ENCODE results near the gene ANKH.
A peak's percentile ranks its signal among the peaks of the same experiment; 100 is the strongest.

Gene ANKH

GRCh38 chr5:14853685-14854084, 17.9 kb downstream of the ANKH start:
- no peak overlapping the region for H2AK5ac ChIP-seq (ENCODE audit: low read length)
- peaks cover 16% of the 10 kb centered on the region for H3K4me1 ChIP-seq (ENCODE audit: control insufficient read depth, low read depth, low read length)
- no peak overlapping the region for H3K27ac ChIP-seq (ENCODE audit: low read depth, low read length)
- no peaks in the 10 kb centered on the region for H3K79me1 ChIP-seq (ENCODE audit: low read length)
- H3K4ac ChIP-seq (ENCODE audit: low read depth, low read length) = no peak overlapping the region
- H3K27me3 ChIP-seq (ENCODE audit: insufficient read depth, low read length, poor library complexity) = no peaks in the 10 kb centered on the region
- H2BK120ac ChIP-seq (ENCODE audit: low read depth, low read length) = no peak overlapping the region
- no peak overlapping the region for H3K56ac ChIP-seq (ENCODE audit: low read length)
- no peak overlapping the region for H3K23ac ChIP-seq (ENCODE audit: low read length)
- H3K36me3 ChIP-seq (ENCODE audit: control insufficient read depth, insufficient read depth, low read length) = no peaks in the 10 kb centered on the region
- WGBS (ENCODE audit: extremely low coverage, insufficient coverage, low lambda C conversion rate) = no CpG with 5 or more reads among the region's 4 CpGs
- H2BK15ac ChIP-seq (replicated peaks; ENCODE audit: low read depth) = no peak overlapping the region
- H4K8ac ChIP-seq (ENCODE audit: low read depth, low read length) = no peak overlapping the region
- no peaks in the 10 kb centered on the region for H3K79me2 ChIP-seq (ENCODE audit: control insufficient read depth, insufficient read depth, low read length)
- H2BK5ac ChIP-seq (ENCODE audit: low read length) = no peak overlapping the region
- no peak overlapping the region for H3K4me3 ChIP-seq (ENCODE audit: low read length)
- no peak overlapping the region for H4K5ac ChIP-seq (ENCODE audit: low read length)
- no peak overlapping the region for H3K18ac ChIP-seq (ENCODE audit: low read length)
- no peak overlapping the region for H3K9ac ChIP-seq (ENCODE audit: low read length)
- H3K4me2 ChIP-seq (ENCODE audit: low read length) = no peak overlapping the region
- no peak for DNase-seq

DNA sequence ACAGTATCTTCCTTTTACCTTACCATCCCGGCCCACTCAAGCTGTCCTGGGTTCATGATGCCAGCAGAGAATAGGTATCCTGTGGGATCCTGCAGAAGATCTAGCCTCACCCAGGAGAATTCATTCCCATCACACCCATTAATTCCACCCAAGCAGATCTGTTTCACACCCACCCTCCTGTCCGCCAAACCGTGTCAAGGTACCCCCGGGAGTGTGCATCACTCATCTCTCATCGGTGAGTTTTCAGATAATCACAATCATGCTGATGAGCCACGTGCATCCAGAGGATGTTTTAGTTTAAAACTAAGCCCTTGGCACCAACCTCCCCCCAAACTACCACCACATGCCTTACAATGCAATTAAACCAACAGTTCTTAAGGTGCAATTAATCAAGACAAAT, 18.8 kb downstream of the ANKH start:
- H3K4me1 ChIP-seq (ENCODE audit: control insufficient read depth, low read depth, low read length) = peaks cover 16% of the 10 kb centered on the region
- no CpG with 5 or more reads among the region's 6 CpGs for WGBS (ENCODE audit: extremely low coverage, insufficient coverage, low lambda C conversion rate)

DNA sequence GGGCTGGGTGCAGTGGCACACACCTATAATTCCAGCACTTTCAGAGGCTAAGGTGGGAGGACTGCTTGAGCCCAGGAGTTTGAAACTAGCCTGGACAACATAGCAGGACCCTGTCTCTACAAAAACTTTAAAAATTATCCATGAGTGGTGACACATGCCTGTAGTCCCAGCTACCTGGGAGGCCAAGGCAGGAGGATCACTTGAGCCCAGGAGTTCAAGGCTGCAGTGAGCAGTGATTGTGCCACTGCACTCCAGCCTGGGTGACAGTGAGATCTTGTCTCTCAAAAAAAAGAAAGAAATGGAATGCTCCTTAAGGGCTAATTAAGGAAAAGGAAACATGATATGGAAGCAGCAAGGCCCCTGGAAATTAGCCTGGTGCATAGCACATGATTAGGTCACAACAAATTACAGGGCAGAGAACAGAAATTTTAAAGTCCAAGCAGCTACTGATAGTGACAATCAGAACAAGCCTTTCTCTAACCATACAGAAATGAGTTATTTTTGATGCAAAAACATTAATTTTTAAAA, 19.5 kb downstream of the ANKH start:
- no peak overlapping the region for H3K9ac ChIP-seq (ENCODE audit: low read length)
- no peaks in the 10 kb centered on the region for H3K27me3 ChIP-seq (ENCODE audit: insufficient read depth, low read length, poor library complexity)
- H2AK5ac ChIP-seq (ENCODE audit: low read length) = no peak overlapping the region
- H3K18ac ChIP-seq (ENCODE audit: low read length) = no peak overlapping the region
- H3K79me1 ChIP-seq (ENCODE audit: low read length) = no peaks in the 10 kb centered on the region
- H3K4me3 ChIP-seq (ENCODE audit: low read length) = no peak overlapping the region
- H3K36me3 ChIP-seq (ENCODE audit: control insufficient read depth, insufficient read depth, low read length) = no peaks in the 10 kb centered on the region
- no peak overlapping the region for H4K8ac ChIP-seq (ENCODE audit: low read depth, low read length)
- no peak overlapping the region for H2BK120ac ChIP-seq (ENCODE audit: low read depth, low read length)
- no peak overlapping the region for H3K23ac ChIP-seq (ENCODE audit: low read length)
- peaks cover 16% of the 10 kb centered on the region for H3K4me1 ChIP-seq (ENCODE audit: control insufficient read depth, low read depth, low read length)
- no peak overlapping the region for H2BK5ac ChIP-seq (ENCODE audit: low read length)
- no peak overlapping the region for H3K4ac ChIP-seq (ENCODE audit: low read depth, low read length)
- no peak for DNase-seq
- H4K5ac ChIP-seq (ENCODE audit: low read length) = no peak overlapping the region
- no peak overlapping the region for H3K56ac ChIP-seq (ENCODE audit: low read length)
- no peaks in the 10 kb centered on the region for H3K79me2 ChIP-seq (ENCODE audit: control insufficient read depth, insufficient read depth, low read length)
- no peak overlapping the region for H3K27ac ChIP-seq (ENCODE audit: low read depth, low read length)
- H2BK15ac ChIP-seq (replicated peaks; ENCODE audit: low read depth) = no peak overlapping the region
- no peak overlapping the region for H3K4me2 ChIP-seq (ENCODE audit: low read length)

More for the DNA sequence above, 18.8 kb downstream of the ANKH start:
- no peak overlapping the region for H3K27ac ChIP-seq (ENCODE audit: low read depth, low read length)
- H2BK15ac ChIP-seq (replicated peaks; ENCODE audit: low read depth) = no peak overlapping the region
- H3K79me2 ChIP-seq (ENCODE audit: control insufficient read depth, insufficient read depth, low read length) = no peaks in the 10 kb centered on the region
- no peak overlapping the region for H4K8ac ChIP-seq (ENCODE audit: low read depth, low read length)
- no peak overlapping the region for H4K5ac ChIP-seq (ENCODE audit: low read length)
- no peak overlapping the region for H2BK5ac ChIP-seq (ENCODE audit: low read length)
- H3K36me3 ChIP-seq (ENCODE audit: control insufficient read depth, insufficient read depth, low read length) = no peaks in the 10 kb centered on the region
- no peak overlapping the region for H3K4me3 ChIP-seq (ENCODE audit: low read length)
- no peak overlapping the region for H3K4me2 ChIP-seq (ENCODE audit: low read length)
- DNase-seq = no peak
- H3K56ac ChIP-seq (ENCODE audit: low read length) = no peak overlapping the region
- H3K27me3 ChIP-seq (ENCODE audit: insufficient read depth, low read length, poor library complexity) = no peaks in the 10 kb centered on the region
- no peak overlapping the region for H2AK5ac ChIP-seq (ENCODE audit: low read length)
- H3K4ac ChIP-seq (ENCODE audit: low read depth, low read length) = no peak overlapping the region
- no peak overlapping the region for H2BK120ac ChIP-seq (ENCODE audit: low read depth, low read length)
- H3K9ac ChIP-seq (ENCODE audit: low read length) = no peak overlapping the region
- H3K79me1 ChIP-seq (ENCODE audit: low read length) = no peaks in the 10 kb centered on the region
- H3K23ac ChIP-seq (ENCODE audit: low read length) = no peak overlapping the region
- H3K18ac ChIP-seq (ENCODE audit: low read length) = no peak overlapping the region

DNA sequence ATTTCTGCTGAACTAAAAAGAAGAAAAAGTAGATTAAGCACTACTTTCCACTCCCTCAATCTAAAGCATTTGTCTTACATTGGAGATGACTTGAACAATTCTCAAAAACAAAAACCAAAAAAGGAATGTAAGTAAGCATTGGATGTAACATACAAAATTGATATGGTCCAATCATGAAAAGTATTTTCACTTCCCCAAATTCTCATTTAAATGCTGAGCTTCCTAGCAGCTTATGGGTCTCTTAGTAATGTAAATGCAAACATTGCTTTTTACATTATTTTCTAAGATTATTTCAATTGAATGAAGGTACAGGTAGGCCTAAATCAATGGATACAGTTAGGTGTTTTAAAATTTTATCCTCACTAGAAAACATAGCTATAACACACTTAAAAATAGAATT, 20.0 kb downstream of the ANKH start:
- Histone ChIP-seq H4K5ac (ENCODE audit: low read length) (no peak overlapping the region), H2BK5ac (ENCODE audit: low read length) (no peak overlapping the region), H3K9ac (ENCODE audit: low read length) (no peak overlapping the region), H3K56ac (ENCODE audit: low read length) (no peak overlapping the region), H2AK5ac (ENCODE audit: low read length) (no peak overlapping the region), H3K79me2 (ENCODE audit: control insufficient read depth, insufficient read depth, low read length) (no peaks in the 10 kb centered on the region), H4K8ac (ENCODE audit: low read depth, low read length) (no peak overlapping the region), H3K4me1 (ENCODE audit: control insufficient read depth, low read depth, low read length) (peaks cover 16% of the 10 kb centered on the region), H3K27ac (ENCODE audit: low read depth, low read length) (no peak overlapping the region), H3K27me3 (ENCODE audit: insufficient read depth, low read length, poor library complexity) (no peaks in the 10 kb centered on the region), H2BK120ac (ENCODE audit: low read depth, low read length) (no peak overlapping the region), H3K36me3 (ENCODE audit: control insufficient read depth, insufficient read depth, low read length) (no peaks in the 10 kb centered on the region), H3K23ac (ENCODE audit: low read length) (no peak overlapping the region), H3K79me1 (ENCODE audit: low read length) (no peaks in the 10 kb centered on the region), H3K18ac (ENCODE audit: low read length) (no peak overlapping the region), H3K4ac (ENCODE audit: low read depth, low read length) (no peak overlapping the region), H3K4me2 (ENCODE audit: low read length) (no peak overlapping the region), H3K4me3 (ENCODE audit: low read length) (no peak overlapping the region), H2BK15ac (replicated peaks; ENCODE audit: low read depth) (no peak overlapping the region)
- DNase-seq = no peak

DNA sequence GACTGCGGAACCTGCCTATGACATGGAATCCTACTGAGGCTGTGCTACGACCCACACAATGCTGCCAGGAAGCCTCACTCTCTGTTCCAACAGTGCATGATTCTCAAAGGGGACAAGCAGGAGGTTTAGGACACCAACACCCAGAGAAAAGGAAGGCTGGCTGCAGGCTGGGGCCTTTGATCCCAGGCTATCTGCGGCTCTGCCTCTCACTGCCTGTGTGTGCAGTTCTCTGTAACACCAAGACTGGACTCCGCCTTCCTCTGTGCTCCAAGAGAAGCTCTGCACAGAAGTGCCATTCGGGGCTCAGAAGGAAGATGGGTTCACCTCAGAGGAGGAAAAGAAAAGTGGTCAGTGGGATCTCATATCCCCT, 20.5 kb downstream of the ANKH start:
- Histone ChIP-seq H2BK120ac (ENCODE audit: low read depth, low read length) (no peak overlapping the region), H3K27me3 (ENCODE audit: insufficient read depth, low read length, poor library complexity) (no peaks in the 10 kb centered on the region), H3K36me3 (ENCODE audit: control insufficient read depth, insufficient read depth, low read length) (no peaks in the 10 kb centered on the region), H2AK5ac (ENCODE audit: low read length) (no peak overlapping the region), H3K79me1 (ENCODE audit: low read length) (no peaks in the 10 kb centered on the region), H4K5ac (ENCODE audit: low read length) (no peak overlapping the region), H3K23ac (ENCODE audit: low read length) (no peak overlapping the region), H3K27ac (ENCODE audit: low read depth, low read length) (no peak overlapping the region), H3K56ac (ENCODE audit: low read length) (peak overlapping the region; percentile 65), H2BK15ac (replicated peaks; ENCODE audit: low read depth) (no peak overlapping the region), H3K9ac (ENCODE audit: low read length) (no peak overlapping the region), H3K4ac (ENCODE audit: low read depth, low read length) (no peak overlapping the region), H4K8ac (ENCODE audit: low read depth, low read length) (no peak overlapping the region), H3K79me2 (ENCODE audit: control insufficient read depth, insufficient read depth, low read length) (no peaks in the 10 kb centered on the region), H3K4me1 (ENCODE audit: control insufficient read depth, low read depth, low read length) (peaks cover 16% of the 10 kb centered on the region), H3K4me2 (ENCODE audit: low read length) (no peak overlapping the region), H2BK5ac (ENCODE audit: low read length) (no peak overlapping the region), H3K4me3 (ENCODE audit: low read length) (no peak overlapping the region), H3K18ac (ENCODE audit: low read length) (no peak overlapping the region)
- no peak for DNase-seq
- no CpG with 5 or more reads among the region's 5 CpGs for WGBS (ENCODE audit: extremely low coverage, insufficient coverage, low lambda C conversion rate)

GRCh38 chr5:14850419-14851049, 21.0 kb downstream of the ANKH start:
- no peak overlapping the region for H3K4ac ChIP-seq (ENCODE audit: low read depth, low read length)
- H3K56ac ChIP-seq (ENCODE audit: low read length) = peak overlapping the region; percentile 65
- H3K4me3 ChIP-seq (ENCODE audit: low read length) = no peak overlapping the region
- H3K4me1 ChIP-seq (ENCODE audit: control insufficient read depth, low read depth, low read length) = peaks cover 16% of the 10 kb centered on the region
- H3K36me3 ChIP-seq (ENCODE audit: control insufficient read depth, insufficient read depth, low read length) = no peaks in the 10 kb centered on the region
- no peak overlapping the region for H4K8ac ChIP-seq (ENCODE audit: low read depth, low read length)
- no peak overlapping the region for H3K4me2 ChIP-seq (ENCODE audit: low read length)
- H3K79me2 ChIP-seq (ENCODE audit: control insufficient read depth, insufficient read depth, low read length) = no peaks in the 10 kb centered on the region
- peak overlapping the region; percentile 60 for H3K27ac ChIP-seq (ENCODE audit: low read depth, low read length)
- no peaks in the 10 kb centered on the region for H3K27me3 ChIP-seq (ENCODE audit: insufficient read depth, low read length, poor library complexity)
- no CpG with 5 or more reads among the region's 9 CpGs for WGBS (ENCODE audit: extremely low coverage, insufficient coverage, low lambda C conversion rate)
- no peak overlapping the region for H2BK15ac ChIP-seq (replicated peaks; ENCODE audit: low read depth)
- peak overlapping the region; percentile 44 for H2BK5ac ChIP-seq (ENCODE audit: low read length)
- no peak overlapping the region for H3K9ac ChIP-seq (ENCODE audit: low read length)
- H3K79me1 ChIP-seq (ENCODE audit: low read length) = no peaks in the 10 kb centered on the region
- no peak overlapping the region for H2BK120ac ChIP-seq (ENCODE audit: low read depth, low read length)
- H4K5ac ChIP-seq (ENCODE audit: low read length) = no peak overlapping the region
- peak; percentile 62 for DNase-seq
- H3K23ac ChIP-seq (ENCODE audit: low read length) = peak overlapping the region; percentile 89
- no peak overlapping the region for H2AK5ac ChIP-seq (ENCODE audit: low read length)
- no peak overlapping the region for H3K18ac ChIP-seq (ENCODE audit: low read length)
